ENCODE data around the gene KRTAP12-4.

DNA sequence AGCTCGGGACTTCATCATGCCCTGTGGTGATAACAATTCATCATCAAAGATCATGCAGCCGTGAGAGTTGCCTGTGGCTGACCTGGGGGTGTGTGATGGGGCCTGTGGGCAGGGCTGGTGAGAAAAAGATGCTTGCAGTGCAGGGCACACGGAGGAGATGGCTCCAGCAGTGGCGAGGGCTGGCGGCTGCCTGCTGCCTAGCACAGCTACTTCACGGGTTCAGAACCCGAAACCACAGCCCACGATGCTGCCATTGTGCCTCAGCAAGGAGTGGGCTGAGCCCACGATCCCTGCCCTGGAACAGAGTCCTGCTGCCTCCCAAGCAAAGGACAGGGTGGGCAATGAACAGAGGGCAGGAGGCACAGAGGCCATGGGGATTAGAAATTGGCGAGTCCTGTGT lies 28.2 kb downstream of the KRTAP12-4 start:
- no peak for TF ChIP-seq CTCF (conservative IDR thresholded peaks at IDR 0.05)
- no peak for TF ChIP-seq EZH2 (IDR thresholded peaks at IDR 0.05; ENCODE audit: low read depth)

Measured in PC-9 (cell line).